ENCODE results near the gene LETMD1. TPM values are rescaled to one million over a fixed set of nuclear protein-coding genes. Genes with fewer than 3 reads are reported as not detected.
A peak's percentile ranks its signal among the peaks of the same experiment; 100 is the strongest.

LETMD1 gene
- total and polyA plus RNA-seq, 2 experiments from 2014 or later, result 16.3 to 29.8 TPM

DNA sequence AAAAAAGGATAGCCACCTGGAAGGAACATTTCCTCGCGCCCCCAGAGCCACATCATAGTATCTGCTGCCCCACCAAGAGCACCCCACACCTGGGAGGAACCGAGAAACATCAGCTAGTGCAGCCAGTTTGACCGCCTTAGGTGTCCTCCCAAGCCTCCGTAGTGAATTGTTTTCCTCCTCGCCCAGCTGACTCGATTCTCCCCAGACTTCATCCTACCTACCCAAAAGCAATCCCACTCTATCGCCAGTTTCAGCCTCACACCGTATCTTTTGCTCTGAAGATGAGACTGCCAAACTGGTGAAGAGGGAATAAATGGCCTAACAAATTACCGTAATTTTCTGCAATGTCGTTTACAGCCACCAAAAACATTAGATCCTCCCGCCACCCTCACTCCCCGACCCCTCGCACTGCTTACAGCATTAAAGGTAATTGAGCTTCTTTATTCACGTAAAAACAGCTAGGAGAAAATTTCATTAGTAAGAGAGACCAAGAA is 20.7 kb upstream of the LETMD1 start:
- H3K36me3 ChIP-seq (ENCODE audit: low read depth), result no peaks in the 10 kb centered on the region
- peaks cover 26% of the 10 kb centered on the region for H3K79me2 ChIP-seq (ENCODE audit: insufficient read depth)
- no peak for DNase-seq
- no peak for TF ChIP-seq EZH2phosphoT487 (IDR thresholded peaks at IDR 0.05; ENCODE audit: insufficient read depth, low read depth)
- TF ChIP-seq EZH2 (IDR thresholded peaks at IDR 0.05; ENCODE audit: insufficient read depth, poor library complexity, severe bottlenecking), result no peak
- H3K4me2 ChIP-seq (ENCODE audit: unreplicated experiment), result no peak overlapping the region
- no peaks in the 10 kb centered on the region for H3K27me3 ChIP-seq (replicated peaks; ENCODE audit: insufficient read depth)
- H3K9me2 ChIP-seq (ENCODE audit: insufficient read depth), result no peaks in the 10 kb centered on the region
- no peak overlapping the region for H3K27ac ChIP-seq
- in situ Hi-C loops (cut with MboI), result no loop called here
- no peaks in the 10 kb centered on the region for H3K9me3 ChIP-seq (ENCODE audit: low read depth)
- no peaks in the 10 kb centered on the region for H4K20me1 ChIP-seq (ENCODE audit: insufficient read depth)
- H2AFZ ChIP-seq, result no peak overlapping the region
- H3K4me1 ChIP-seq (ENCODE audit: insufficient read depth), result peaks cover 15% of the 10 kb centered on the region
- H3K9ac ChIP-seq, result no peak overlapping the region
- 78 to 80% methylated on average over 15 of the region's 15 CpGs for WGBS, 2 experiments (ENCODE audit: low coverage in 1 of 2, low lambda C conversion rate in 2 of 2, missing lambda C conversion rate in 2 of 2)
- H3F3A ChIP-seq (ENCODE audit: insufficient read depth), result peaks cover 29% of the 10 kb centered on the region
- no peak overlapping the region for H3K4me3 ChIP-seq

DNA sequence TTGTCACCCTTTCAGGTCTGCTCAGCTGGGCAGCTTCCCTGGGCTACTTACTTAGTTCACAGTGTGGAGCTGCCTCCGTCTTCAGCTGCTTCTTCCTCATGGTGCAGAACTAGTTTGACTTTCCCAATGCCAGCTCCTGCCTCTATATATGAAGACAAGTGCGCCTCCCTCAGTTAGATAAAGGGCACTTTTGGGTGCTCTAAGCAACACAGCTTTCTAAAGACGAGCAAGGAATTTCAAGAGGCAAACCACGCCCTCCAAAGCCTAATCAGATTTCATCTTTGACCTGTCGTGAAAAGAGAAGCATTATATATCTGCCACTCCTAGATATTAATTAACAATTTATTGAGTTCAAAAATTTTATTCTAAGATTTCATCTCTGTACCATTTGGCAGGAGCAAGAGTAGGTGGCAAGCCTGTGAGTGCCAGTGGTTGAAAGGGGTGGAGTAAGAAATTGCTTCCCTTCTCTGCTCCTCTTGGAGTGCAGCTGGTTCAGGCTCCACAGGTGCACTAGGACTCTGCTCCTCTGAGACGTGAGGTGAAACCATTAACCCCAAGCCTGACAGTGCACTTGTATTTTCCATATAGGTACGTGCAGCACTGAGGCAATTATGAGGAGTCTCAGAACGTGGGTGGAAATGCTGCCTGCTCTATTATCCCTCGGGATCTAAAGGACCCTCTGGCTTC is 19.9 kb upstream of the LETMD1 start:
- in situ Hi-C loops (cut with MboI), result no loop called here

DNA sequence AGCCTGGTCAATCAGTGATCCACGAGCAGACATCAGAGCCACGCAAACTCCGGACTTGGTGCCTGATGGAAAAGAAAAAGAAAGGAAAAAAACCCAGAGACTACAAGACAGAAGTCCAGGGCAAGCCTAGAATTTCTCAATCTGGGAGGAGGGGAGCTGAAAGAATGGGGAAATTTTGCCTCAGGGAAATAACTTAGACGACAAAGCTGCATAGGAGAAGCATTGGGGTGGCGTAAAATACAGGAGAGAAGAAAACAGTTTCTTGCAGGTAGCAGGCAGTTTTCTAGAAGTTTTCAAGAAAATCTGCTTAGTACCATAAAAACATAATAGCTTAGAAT is 19.3 kb upstream of the LETMD1 start:
- Histone ChIP-seq H3K79me2 (ENCODE audit: insufficient read depth) (peaks cover 12% of the 10 kb centered on the region), H3K36me3 (ENCODE audit: low read depth) (no peaks in the 10 kb centered on the region), H3K9me3 (ENCODE audit: low read depth) (no peaks in the 10 kb centered on the region), H4K20me1 (ENCODE audit: insufficient read depth) (no peaks in the 10 kb centered on the region), H3K4me3 (no peak overlapping the region), H3K27ac (no peak overlapping the region), H3K9ac (no peak overlapping the region), H2AFZ (peak overlapping the region; percentile 62), H3K27me3 (replicated peaks; ENCODE audit: insufficient read depth) (no peaks in the 10 kb centered on the region), H3F3A (ENCODE audit: insufficient read depth) (peaks cover 19% of the 10 kb centered on the region), H3K4me1 (ENCODE audit: insufficient read depth) (peaks cover 11% of the 10 kb centered on the region), H3K4me2 (ENCODE audit: unreplicated experiment) (peak overlapping the region; percentile 23), H3K9me2 (ENCODE audit: insufficient read depth) (no peaks in the 10 kb centered on the region)
- 48 to 54% methylated on average over 5 of the region's 5 CpGs for WGBS, 2 experiments (ENCODE audit: low coverage in 1 of 2, low lambda C conversion rate in 2 of 2, missing lambda C conversion rate in 2 of 2)
- in situ Hi-C loops (cut with MboI), result no loop called here
- peak; percentile 45 for DNase-seq
- no peak for TF ChIP-seq EZH2 (IDR thresholded peaks at IDR 0.05; ENCODE audit: insufficient read depth, poor library complexity, severe bottlenecking)
- TF ChIP-seq EZH2phosphoT487 (IDR thresholded peaks at IDR 0.05; ENCODE audit: insufficient read depth, low read depth), result no peak

More for the DNA sequence above, 19.9 kb upstream of the LETMD1 start:
- Histone ChIP-seq H3K27ac (no peak overlapping the region), H3K4me3 (no peak overlapping the region), H2AFZ (peak overlapping the region; percentile 62), H3K4me2 (ENCODE audit: unreplicated experiment) (peak overlapping the region; percentile 23), H3K79me2 (ENCODE audit: insufficient read depth) (peaks cover 17% of the 10 kb centered on the region), H3K9ac (no peak overlapping the region), H3K9me2 (ENCODE audit: insufficient read depth) (no peaks in the 10 kb centered on the region), H3F3A (ENCODE audit: insufficient read depth) (peaks cover 24% of the 10 kb centered on the region), H3K27me3 (replicated peaks; ENCODE audit: insufficient read depth) (no peaks in the 10 kb centered on the region), H4K20me1 (ENCODE audit: insufficient read depth) (no peaks in the 10 kb centered on the region), H3K4me1 (ENCODE audit: insufficient read depth) (peaks cover 15% of the 10 kb centered on the region), H3K36me3 (ENCODE audit: low read depth) (no peaks in the 10 kb centered on the region), H3K9me3 (ENCODE audit: low read depth) (no peaks in the 10 kb centered on the region)
- TF ChIP-seq EZH2 (IDR thresholded peaks at IDR 0.05; ENCODE audit: insufficient read depth, poor library complexity, severe bottlenecking) (no peak), EZH2phosphoT487 (IDR thresholded peaks at IDR 0.05; ENCODE audit: insufficient read depth, low read depth) (no peak)
- DNase-seq, result peak; percentile 77
- 9 to 10% methylated on average over 9 of the region's 9 CpGs for WGBS, 2 experiments (ENCODE audit: low coverage in 1 of 2, low lambda C conversion rate in 2 of 2, missing lambda C conversion rate in 2 of 2)

DNA sequence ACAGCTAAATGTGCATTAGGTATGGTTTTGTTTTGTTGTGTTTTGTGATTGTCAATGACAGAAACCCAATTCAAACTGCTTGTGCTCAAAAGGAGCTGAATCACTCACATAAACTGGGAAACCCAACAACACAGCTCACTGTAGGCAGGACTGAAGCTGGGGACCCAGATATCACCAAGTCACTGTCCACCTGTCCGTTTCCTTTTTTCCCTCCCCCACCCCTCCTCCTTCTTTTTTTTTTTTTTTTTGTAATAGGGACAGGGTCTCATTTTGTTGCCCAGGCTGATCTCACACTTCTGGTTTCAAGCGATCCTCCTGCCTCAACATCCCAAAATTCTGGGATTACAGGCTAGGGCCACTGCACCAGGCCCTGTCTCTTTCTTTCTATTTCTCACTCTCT is 15.1 kb upstream of the LETMD1 start:
- no peaks in the 10 kb centered on the region for H3K9me3 ChIP-seq (ENCODE audit: low read depth)
- no peaks in the 10 kb centered on the region for H3K9me2 ChIP-seq (ENCODE audit: insufficient read depth)
- no peak overlapping the region for H3K9ac ChIP-seq
- WGBS, 2 experiments (ENCODE audit: low coverage in 1 of 2, low lambda C conversion rate in 2 of 2, missing lambda C conversion rate in 2 of 2), result 50% methylated on average over 2 of the region's 2 CpGs
- DNase-seq, result no peak
- no peak overlapping the region for H3K4me3 ChIP-seq
- H3K27me3 ChIP-seq (replicated peaks; ENCODE audit: insufficient read depth), result no peaks in the 10 kb centered on the region
- no peak overlapping the region for H3K27ac ChIP-seq
- no peaks in the 10 kb centered on the region for H3K36me3 ChIP-seq (ENCODE audit: low read depth)
- no peaks in the 10 kb centered on the region for H3K79me2 ChIP-seq (ENCODE audit: insufficient read depth)
- 0 out of 2 replicates have a peak, but pooled peaks cover 1% of the 10 kb centered on the region for H3F3A ChIP-seq (ENCODE audit: insufficient read depth)
- H3K4me1 ChIP-seq (ENCODE audit: insufficient read depth), result no peaks in the 10 kb centered on the region
- H4K20me1 ChIP-seq (ENCODE audit: insufficient read depth), result no peaks in the 10 kb centered on the region
- TF ChIP-seq EZH2 (IDR thresholded peaks at IDR 0.05; ENCODE audit: insufficient read depth, poor library complexity, severe bottlenecking), result no peak
- no peak for TF ChIP-seq EZH2phosphoT487 (IDR thresholded peaks at IDR 0.05; ENCODE audit: insufficient read depth, low read depth)
- in situ Hi-C loops (cut with MboI), result no loop called here
- H2AFZ ChIP-seq, result no peak overlapping the region
- no peak overlapping the region for H3K4me2 ChIP-seq (ENCODE audit: unreplicated experiment)

All from GM23248 (cell line).